H1 (cell line): Measurements from ENCODE around the gene CCDC198. TPM values are rescaled to one million over a fixed set of nuclear protein-coding genes. Genes with fewer than 3 reads are reported as not detected.

Experiments
- CTCF ChIA-PET: fragments of 300-600 bp; sonication (Branson Sonifier 250); formaldehyde crosslinking; loops from one replicate; lab custom pipeline; 2021; ENCODE audit not compliant: partially characterized antibody; lab: Charles Lee
- POLR2A ChIA-PET: fragments of 300-600 bp; sonication (Branson Sonifier 250); formaldehyde crosslinking; loops from one replicate; lab custom pipeline; 2021; ENCODE audit warnings: inconsistent platforms; ENCODE audit not compliant: partially characterized antibody; lab: Charles Lee
- DNase-seq, 2 experiments: peaks; one replicate each; pipeline versions ENCODE4 v3.0.0 to v3.0.0-alpha.2; 2010 to 2022; ENCODE audit warnings: low spot score in 2 of 2, low read depth in 1 of 2, mixed read lengths in 1 of 2
- FAIRE-seq: peaks from 2 replicates; lab custom pipeline; 2011; peaks lifted over from hg19 to GRCh38; lab: Jason Lieb, UNC
- H2AFZ ChIP-seq: 2 replicates; pipeline ENCODE4 v1.8.1; 2012; ENCODE audit warnings: low read length, inconsistent platforms
- H2AK5ac ChIP-seq: 2 replicates; pipeline ENCODE4 v1.6.1; 2013; ENCODE audit warnings: low read depth, low read length
- H2BK120ac ChIP-seq: replicated peaks from 2 replicates; pipeline ENCODE3; 2013; ENCODE audit warnings: low read depth, low read length, inconsistent platforms
- H2BK12ac ChIP-seq: 2 replicates; pipeline ENCODE4 v1.6.1; 2013; ENCODE audit warnings: low read depth, low read length
- H2BK15ac ChIP-seq: 2 replicates; pipeline ENCODE4 v1.6.1; 2013; ENCODE audit warnings: low read length
- H2BK20ac ChIP-seq: 2 replicates; pipeline ENCODE4 v1.6.1; 2013; ENCODE audit warnings: low read length
- H2BK5ac ChIP-seq: 2 replicates; pipeline ENCODE4 v1.6.1; 2013; ENCODE audit warnings: low read depth, low read length
- H3K14ac ChIP-seq: 2 replicates; pipeline ENCODE4 v1.6.1; 2013; ENCODE audit warnings: inconsistent platforms; ENCODE audit not compliant: insufficient read length
- H3K18ac ChIP-seq: 2 replicates; pipeline ENCODE4 v1.6.1; 2013; ENCODE audit warnings: low read length; ENCODE audit errors: extremely low read depth
- H3K23ac ChIP-seq: 2 replicates; pipeline ENCODE4 v1.6.1; 2013; ENCODE audit warnings: inconsistent platforms; ENCODE audit not compliant: insufficient read length
- H3K23me2 ChIP-seq: 2 replicates; pipeline ENCODE4 v1.6.1; 2013; ENCODE audit warnings: low read depth, low read length
- H3K27ac ChIP-seq: 2 replicates; pipeline ENCODE4 v1.6.1; 2011; ENCODE audit warnings: low read depth, low read length, inconsistent platforms
- H3K27me3 ChIP-seq, 4 experiments: replicated peaks in 1 of 4; 1 replicate in 1 of 4; 2 replicates in 3 of 4; pipeline versions ENCODE4 v1.6.1 to v1.8.1; 2011 to 2013; ENCODE audit warnings: low read length in 3 of 4, mild to moderate bottlenecking in 3 of 4, inconsistent platforms in 2 of 4, mixed read lengths in 2 of 4, moderate library complexity in 1 of 4; ENCODE audit not compliant: control insufficient read depth in 3 of 4, insufficient read depth in 3 of 4; ENCODE audit errors: extremely low read depth in 1 of 4
- H3K36me3 ChIP-seq, 4 experiments: 2 replicates each; pipeline versions ENCODE4 v1.6.1 to v1.8.1; 2011 to 2013; ENCODE audit warnings: mild to moderate bottlenecking in 4 of 4, low read length in 3 of 4, moderate library complexity in 2 of 4, control low read depth in 1 of 4, inconsistent platforms in 1 of 4; ENCODE audit not compliant: insufficient read depth in 4 of 4, control insufficient read depth in 2 of 4
- H3K4ac ChIP-seq: replicated peaks from 2 replicates; pipeline ENCODE3; 2013; ENCODE audit warnings: low read length, low read depth, mixed read lengths, inconsistent platforms; ENCODE audit not compliant: insufficient read length
- H3K4me1 ChIP-seq, 4 experiments: replicated peaks in 1 of 4; 1 replicate in 1 of 4; 2 replicates in 3 of 4; pipeline versions ENCODE4 v1.6.1 to v1.8.1; 2011 to 2013; ENCODE audit warnings: low read length in 3 of 4, inconsistent platforms in 2 of 4, mixed read lengths in 1 of 4; ENCODE audit not compliant: insufficient read depth in 4 of 4, control insufficient read depth in 3 of 4
- H3K4me2 ChIP-seq, 2 experiments: 2 replicates each; pipeline versions ENCODE4 v1.6.1 to v1.8.1; 2011 to 2013; ENCODE audit warnings: low read depth in 2 of 2, low read length in 2 of 2, control low read depth in 1 of 2, inconsistent platforms in 1 of 2, mild to moderate bottlenecking in 1 of 2; ENCODE audit not compliant: insufficient read depth in 1 of 2
- H3K4me3 ChIP-seq, 4 experiments: fragments of 200-600, 300-600 bp in 1 of 4; sonication (generic), shearing (Covaris generic), sonication (Bioruptor Twin) in 1 of 4; 2 replicates each; pipeline versions ENCODE4 v1.5.1 to v1.8.1; 2011 to 2016; ENCODE audit warnings: low read length in 4 of 4, low read depth in 3 of 4, control low read depth in 2 of 4, inconsistent platforms in 2 of 4, mild to moderate bottlenecking in 2 of 4, mixed read lengths in 1 of 4, moderate library complexity in 1 of 4; ENCODE audit not compliant: insufficient read depth in 2 of 4; ENCODE audit errors: extremely low read depth in 1 of 4
- H3K56ac ChIP-seq: replicated peaks from 2 replicates; pipeline ENCODE3; 2013; ENCODE audit warnings: low read depth, mild to moderate bottlenecking, mixed read lengths, low read length, inconsistent platforms; ENCODE audit not compliant: insufficient read length
- H3K79me1 ChIP-seq: 2 replicates; pipeline ENCODE4 v1.6.1; 2013; ENCODE audit warnings: low read depth, low read length, control low read depth
- H3K79me2 ChIP-seq, 2 experiments: 2 replicates each; pipeline versions ENCODE4 v1.6.1 to v1.8.1; 2012 to 2013; ENCODE audit warnings: low read length in 2 of 2, mild to moderate bottlenecking in 2 of 2, inconsistent platforms in 1 of 2; ENCODE audit not compliant: insufficient read depth in 2 of 2, control insufficient read depth in 1 of 2
- H3K9ac ChIP-seq, 4 experiments: replicated peaks in 1 of 4; 1 replicate in 1 of 4; 2 replicates in 3 of 4; pipeline versions ENCODE4 v1.6.1 to v1.8.1; 2011 to 2013; ENCODE audit warnings: low read depth in 3 of 4, low read length in 3 of 4, control low read depth in 2 of 4, mild to moderate bottlenecking in 2 of 4, moderate library complexity in 2 of 4, inconsistent platforms in 1 of 4; ENCODE audit errors: extremely low read depth in 1 of 4
- H3K9me3 ChIP-seq, 2 experiments: 2 replicates each; pipeline versions ENCODE4 v1.6.1 to v1.8.1; 2012 to 2013; ENCODE audit warnings: mild to moderate bottlenecking in 2 of 2, moderate library complexity in 2 of 2, control low read depth in 1 of 2, inconsistent platforms in 1 of 2, low read depth in 1 of 2, low read length in 1 of 2, mixed read lengths in 1 of 2; ENCODE audit not compliant: insufficient read depth in 2 of 2
- H4K20me1 ChIP-seq, 2 experiments: replicated peaks in 1 of 2; 2 replicates each; pipeline versions ENCODE3 to v1.8.1; 2011 to 2013; ENCODE audit warnings: inconsistent platforms in 2 of 2, low read length in 2 of 2, mild to moderate bottlenecking in 1 of 2; ENCODE audit not compliant: insufficient read depth in 2 of 2, control insufficient read depth in 1 of 2
- H4K5ac ChIP-seq: 2 replicates; pipeline ENCODE4 v1.6.1; 2013; ENCODE audit warnings: low read length, low read depth, mixed read lengths, inconsistent platforms; ENCODE audit not compliant: insufficient read length
- H4K8ac ChIP-seq: 2 replicates; pipeline ENCODE4 v1.8.0; 2013; ENCODE audit warnings: mild to moderate bottlenecking, moderate library complexity, low read length, inconsistent platforms; ENCODE audit not compliant: insufficient read depth; ENCODE audit errors: extremely low read depth
- H4K91ac ChIP-seq: replicated peaks from 2 replicates; pipeline ENCODE3; 2013; ENCODE audit warnings: low read length, mixed read lengths, inconsistent platforms; ENCODE audit not compliant: insufficient read length
- GTF2F1 ChIP-seq: IDR thresholded peaks from 2 replicates; pipeline ENCODE4 v1.6.1; 2012; ENCODE audit warnings: low read depth, low read length, improper control_type of control experiment, borderline replicate concordance
- SAP30 ChIP-seq: fragments of 300-600 bp; sonication (generic); IDR thresholded peaks from 2 replicates; pipeline ENCODE4 v1.7.1; 2012; ENCODE audit warnings: low read length, moderate library complexity, mild to moderate bottlenecking, inconsistent platforms; ENCODE audit not compliant: insufficient read depth, insufficient replicate concordance
- WGBS, 2 experiments: shearing (Covaris generic) in 1 of 2; methylation state at CpG; one replicate each; pipeline versions ENCODE4 v1.1.6 to v1.1.7; 2013 to 2015; ENCODE audit warnings: low lambda C conversion rate in 2 of 2, mixed read lengths in 2 of 2, inconsistent platforms in 1 of 2, low coverage in 1 of 2, missing lambda C conversion rate in 1 of 2; ENCODE audit not compliant: insufficient replicate concordance in 2 of 2, insufficient coverage in 1 of 2, insufficient read length in 1 of 2; ENCODE audit errors: extremely low coverage in 1 of 2, missing lambda C conversion rate in 1 of 2; 5-methylcytosine and 5-hydroxymethylcytosine counted together
- polyA plus RNA-seq, 7 experiments: library from polyadenylated mRNA; depleted of rRNA in 3 of 7; stranded (reverse) in 5 of 7; unstranded in 2 of 7; fragments of >200 nt in 5 of 7; fragments of 200-250 nt in 2 of 7; gene quantifications; 1 replicate in 5 of 7; 2 replicates in 1 of 7; 4 replicates in 1 of 7; pipeline versions ENCODE4 v1.2.1 to v1.2.3, GENCODE V29; 2011 to 2013; ENCODE audit warnings: missing spikeins in 2 of 7, mixed read lengths in 2 of 7
- total RNA-seq: library from RNA; stranded (reverse); fragmentation: NEBNext Ultra II Directional; extraction: Animal tissue kit (Norgen Biotek cat#: 25700); gene quantifications from 2 replicates; pipeline ENCODE4 v1.2.1, GENCODE V29; 2021

CCDC198 gene
- total and polyA plus RNA-seq, 2 of the 8 experiments (the other 6 are each of a cell fraction or from before 2014, with no cell fraction given): not detected

- Histone ChIP-seq H2BK15ac (no peak overlapping the region), H3K18ac (no peak overlapping the region), H3K27me3 (no peaks in the 10 kb centered on the region), H4K20me1 (peaks cover 0 to 1% of the 10 kb centered on the region in 2 experiments), H2BK120ac (no peak overlapping the region), H2AFZ (no peak overlapping the region), H3K27ac (no peak overlapping the region), H3K4me3 (no peak overlapping the region), H2BK12ac (no peak overlapping the region), H3K4ac (no peak overlapping the region), H3K79me2 (no peaks in the 10 kb centered on the region), H3K79me1 (no peaks in the 10 kb centered on the region), H3K23ac (no peak overlapping the region), H3K14ac (no peak overlapping the region), H3K9me3 (no peaks in the 10 kb centered on the region), H4K5ac (no peak overlapping the region), H3K23me2 (no peaks in the 10 kb centered on the region), H3K4me1 (no peaks in the 10 kb centered on the region), H3K36me3 (no peaks in the 10 kb centered on the region), H2BK20ac (no peak overlapping the region), H3K56ac (no peak overlapping the region), H3K9ac (no peak overlapping the region), H4K91ac (no peak overlapping the region), H2AK5ac (no peak overlapping the region), H3K4me2 (no peak overlapping the region), H4K8ac (no peak overlapping the region), H2BK5ac (no peak overlapping the region)
- 92% methylated on average over 5 of the region's 5 CpGs; no CpG with 5 or more reads in 1 of the 2 experiments for WGBS, 2 experiments
- DNase-seq (no peak), FAIRE-seq (no peak)
- CTCF ChIA-PET: no interaction called here
- POLR2A ChIA-PET: no interaction called here
- TF ChIP-seq GTF2F1: no peak
- no peak for TF ChIP-seq SAP30
Observed at GRCh38 chr14:57461777-57462320, 31.8 kb downstream of the CCDC198 start.
